HEK293 (cell line): ENCODE results near the gene PPIE.

Experiments
- CTCF ChIA-PET: fragments of 350-600 bp; formaldehyde crosslinking; extraction: SDS; loops from one replicate; lab custom pipeline; 2021; ENCODE audit warnings: antibody characterized with exemption; lab: Yijun Ruan, JAX
- POLR2A ChIA-PET: fragments of 300-600 bp; formaldehyde crosslinking; extraction: SDS; loops from one replicate; lab custom pipeline; 2020; ENCODE audit warnings: antibody characterized with exemption, inconsistent platforms; lab: Yijun Ruan, JAX
- H3K27ac ChIP-seq: fragments of 200-500 bp; sonication (Bioruptor generic); 2 replicates; pipeline ENCODE4 v1.5.1; 2014; ENCODE audit warnings: low read depth, low read length, control low read depth, inconsistent platforms; ENCODE audit errors: extremely low read depth
- H3K36me3 ChIP-seq, 2 experiments: fragments of 200-500 bp in 1 of 2; sonication (Bioruptor generic) in 1 of 2; 1 replicate in 1 of 2; 2 replicates in 1 of 2; pipeline ENCODE4 v1.5.1; 2014 to 2017; ENCODE audit warnings: inconsistent platforms in 2 of 2, low read length in 2 of 2; ENCODE audit not compliant: control insufficient read depth in 2 of 2, insufficient read depth in 1 of 2
- H3K4me1 ChIP-seq: fragments of 200-500 bp; sonication (Bioruptor generic); 2 replicates; pipeline ENCODE4 v1.5.1; 2014; ENCODE audit warnings: mild to moderate bottlenecking, low read length, inconsistent platforms; ENCODE audit not compliant: control insufficient read depth, insufficient read depth
- H3K4me3 ChIP-seq: 2 replicates; pipeline ENCODE4 v1.5.1; 2011; ENCODE audit warnings: low read depth, mild to moderate bottlenecking, control low read depth, low read length, moderate library complexity
- H3K9me3 ChIP-seq: fragments of 200-500 bp; sonication (Bioruptor generic); 2 replicates; pipeline ENCODE4 v1.5.1; 2014; ENCODE audit warnings: low read depth, low read length, inconsistent platforms; ENCODE audit not compliant: control insufficient read depth, insufficient read depth
- ATF2 ChIP-seq: fragments of 450-650 bp; formaldehyde crosslinking; IDR thresholded peaks from 2 replicates; pipeline ENCODE4 v1.5.1; 2016; ENCODE audit warnings: missing biosample characterization, missing genetic modification characterization, low read depth
- GLI2 ChIP-seq: fragments of 450-650 bp; formaldehyde crosslinking; IDR thresholded peaks from 2 replicates; pipeline ENCODE4; 2017; ENCODE audit warnings: missing biosample characterization, missing genetic modification characterization, low read depth, borderline replicate concordance
- GLIS2 ChIP-seq: fragments of 450-650 bp; formaldehyde crosslinking; IDR thresholded peaks from 2 replicates; pipeline ENCODE4 v1.5.1; 2016; ENCODE audit warnings: missing biosample characterization, missing genetic modification characterization
- HOXA7 ChIP-seq: sonication (generic); formaldehyde crosslinking; IDR thresholded peaks from 2 replicates; pipeline ENCODE4 v1.8.1; 2022; ENCODE audit warnings: missing genetic modification reagents, borderline replicate concordance
- HOXC10 ChIP-seq: sonication (generic); formaldehyde crosslinking; IDR thresholded peaks from 2 replicates; pipeline ENCODE4 v1.8.1; 2023; ENCODE audit warnings: mild to moderate bottlenecking, missing genetic modification reagents
- IKZF3 ChIP-seq: fragments of 450-650 bp; IDR thresholded peaks from 2 replicates; pipeline ENCODE4 v1.5.0; 2018; ENCODE audit warnings: missing biosample characterization, mild to moderate bottlenecking, missing genetic modification characterization, moderate library complexity
- MYNN ChIP-seq: fragments of 450-650 bp; formaldehyde crosslinking; IDR thresholded peaks from 2 replicates; pipeline ENCODE4 v1.5.1; 2016; ENCODE audit warnings: missing biosample characterization, missing genetic modification characterization, borderline replicate concordance
- PRDM4 ChIP-seq: fragments of 450-650 bp; formaldehyde crosslinking; IDR thresholded peaks from 2 replicates; pipeline ENCODE4 v1.5.1; 2017; ENCODE audit warnings: missing biosample characterization, missing genetic modification characterization
- TCF7L2 ChIP-seq: IDR thresholded peaks from 2 replicates; pipeline ENCODE4 v1.6.1; 2011; ENCODE audit warnings: low read depth, mild to moderate bottlenecking, inconsistent platforms, low read length, moderate library complexity, borderline replicate concordance
- ZBTB21 ChIP-seq: fragments of 450-650 bp; formaldehyde crosslinking; IDR thresholded peaks from 2 replicates; pipeline ENCODE4 v1.5.1; 2017; ENCODE audit warnings: missing biosample characterization, missing genetic modification characterization
- ZEB2 ChIP-seq: fragments of 450-650 bp; formaldehyde crosslinking; IDR thresholded peaks from 2 replicates; pipeline ENCODE4 v1.5.1; 2016; ENCODE audit warnings: missing biosample characterization, missing genetic modification characterization
- ZNF16 ChIP-seq: fragments of 450-650 bp; formaldehyde crosslinking; IDR thresholded peaks from 2 replicates; pipeline ENCODE4 v1.5.1; 2016; ENCODE audit warnings: low read depth, missing biosample characterization, missing genetic modification characterization
- ZNF223 ChIP-seq: fragments of 450-650 bp; formaldehyde crosslinking; IDR thresholded peaks from 2 replicates; pipeline ENCODE4 v1.5.1; 2016; ENCODE audit warnings: missing biosample characterization, missing genetic modification characterization
- ZNF24 ChIP-seq: fragments of 450-650 bp; formaldehyde crosslinking; IDR thresholded peaks from 2 replicates; pipeline ENCODE4 v1.5.1; 2016; ENCODE audit warnings: missing biosample characterization, missing genetic modification characterization
- ZNF248 ChIP-seq: fragments of 450-650 bp; formaldehyde crosslinking; IDR thresholded peaks from 2 replicates; pipeline ENCODE4 v1.5.1; 2017; ENCODE audit warnings: missing biosample characterization, missing genetic modification characterization
- ZNF266 ChIP-seq: fragments of 450-650 bp; formaldehyde crosslinking; IDR thresholded peaks from 2 replicates; pipeline ENCODE4 v1.5.1; 2016; ENCODE audit warnings: missing biosample characterization, missing genetic modification characterization, low read depth
- ZNF354C ChIP-seq: fragments of 450-650 bp; formaldehyde crosslinking; IDR thresholded peaks from 2 replicates; pipeline ENCODE4 v1.5.1; 2016; ENCODE audit warnings: missing biosample characterization, missing genetic modification characterization, low read depth, borderline replicate concordance
- ZNF394 ChIP-seq: fragments of 450-650 bp; formaldehyde crosslinking; IDR thresholded peaks from 2 replicates; pipeline ENCODE4 v1.5.1; 2016; ENCODE audit warnings: missing biosample characterization, missing genetic modification characterization, mild to moderate bottlenecking, moderate library complexity, borderline replicate concordance
- ZNF510 ChIP-seq: fragments of 450-650 bp; formaldehyde crosslinking; IDR thresholded peaks from 2 replicates; pipeline ENCODE4 v1.5.1; 2018; ENCODE audit warnings: mild to moderate bottlenecking, missing genetic modification characterization, missing biosample characterization; ENCODE audit not compliant: insufficient replicate concordance
- ZNF530 ChIP-seq: fragments of 450-650 bp; formaldehyde crosslinking; IDR thresholded peaks from 2 replicates; pipeline ENCODE4 v1.5.1; 2016; ENCODE audit warnings: low read depth, missing biosample characterization, missing genetic modification characterization
- ZNF610 ChIP-seq: fragments of 450-650 bp; formaldehyde crosslinking; IDR thresholded peaks from 2 replicates; pipeline ENCODE4 v1.5.1; 2016; ENCODE audit warnings: missing biosample characterization, missing genetic modification characterization, borderline replicate concordance
- ZNF677 ChIP-seq: fragments of 450-650 bp; IDR thresholded peaks from 2 replicates; pipeline ENCODE4 v1.5.0; 2018; ENCODE audit warnings: missing biosample characterization, mild to moderate bottlenecking, missing genetic modification characterization, moderate library complexity
- ZNF768 ChIP-seq: fragments of 450-650 bp; formaldehyde crosslinking; IDR thresholded peaks from 2 replicates; pipeline ENCODE4 v1.5.1; 2018; ENCODE audit warnings: missing biosample characterization, mild to moderate bottlenecking, missing genetic modification characterization
- ZNF792 ChIP-seq: fragments of 450-650 bp; formaldehyde crosslinking; IDR thresholded peaks from 2 replicates; pipeline ENCODE4 v1.5.1; 2016; ENCODE audit warnings: missing biosample characterization, missing genetic modification characterization
- ZSCAN30 ChIP-seq: fragments of 450-650 bp; IDR thresholded peaks from 2 replicates; pipeline ENCODE4 v1.5.1; 2018; ENCODE audit warnings: missing biosample characterization, mild to moderate bottlenecking, missing genetic modification characterization, moderate library complexity
- TF ChIP-seq, protein P1 (sequence below): fragments of 450-650 bp; formaldehyde crosslinking; IDR thresholded peaks from 2 replicates; pipeline ENCODE4 v1.5.1; 2016; ENCODE audit warnings: missing biosample characterization, missing genetic modification characterization
- TF ChIP-seq, protein P2 (sequence below): fragments of 450-650 bp; formaldehyde crosslinking; IDR thresholded peaks from 2 replicates; pipeline ENCODE4 v1.5.1; 2017; ENCODE audit warnings: missing biosample characterization, missing genetic modification characterization
- TF ChIP-seq, protein P3 (sequence below): fragments of 450-650 bp; IDR thresholded peaks from 2 replicates; pipeline ENCODE4 v1.5.1; 2018; ENCODE audit warnings: missing biosample characterization, missing genetic modification characterization
- TF ChIP-seq, protein P4 (sequence below): sonication (generic); formaldehyde crosslinking; IDR thresholded peaks from 2 replicates; pipeline ENCODE4 v1.8.1; 2022; ENCODE audit warnings: mild to moderate bottlenecking, moderate library complexity, missing genetic modification reagents

PPIE gene

GRCh38 chr1:39738622-39739366, at the start of gene PPIE:
Gene PPIE, plus strand, starts transcription at chr1:39738882. Its CDS starts 19 bp downstream, at chr1:39738901.
- Histone ChIP-seq H3K36me3 (peaks cover 22 to 40% of the 10 kb centered on the region in 2 experiments; a peak in 2 of 3 replicates), H3K4me3 (peak within 1 kb of the TSS; percentile 93), H3K27ac (peak within 1 kb of the TSS; percentile 56; the same call in 1 of the 2 replicates), H3K9me3 (no peaks in the 10 kb centered on the region), H3K4me1 (peaks cover 2% of the 10 kb centered on the region; the same call in 1 of the 2 replicates)
- CTCF ChIA-PET, result interaction anchor here (0.6 to 2.4 kb wide), 6 partner anchors 14 to 135 kb away, joined by 3 to 6 read pairs (median 4); no protein-coding TSS in a partner anchor
- POLR2A ChIA-PET, result interaction anchor here (0.6 to 1.9 kb wide), 22 partner anchors 10 to 790 kb away, joined by 3 to 12 read pairs (median 4); partner anchors contain the start of genes BMP8B, HPCAL4, MYCL and NDUFS5
- TF ChIP-seq ZNF510 (tag by site-specific recombination), result no peak
- TF ChIP-seq ZSCAN30 (tag by site-specific recombination), result no peak
- TF ChIP-seq ZNF24 (tag by site-specific recombination), result no peak
- TF ChIP-seq, protein P1, sequence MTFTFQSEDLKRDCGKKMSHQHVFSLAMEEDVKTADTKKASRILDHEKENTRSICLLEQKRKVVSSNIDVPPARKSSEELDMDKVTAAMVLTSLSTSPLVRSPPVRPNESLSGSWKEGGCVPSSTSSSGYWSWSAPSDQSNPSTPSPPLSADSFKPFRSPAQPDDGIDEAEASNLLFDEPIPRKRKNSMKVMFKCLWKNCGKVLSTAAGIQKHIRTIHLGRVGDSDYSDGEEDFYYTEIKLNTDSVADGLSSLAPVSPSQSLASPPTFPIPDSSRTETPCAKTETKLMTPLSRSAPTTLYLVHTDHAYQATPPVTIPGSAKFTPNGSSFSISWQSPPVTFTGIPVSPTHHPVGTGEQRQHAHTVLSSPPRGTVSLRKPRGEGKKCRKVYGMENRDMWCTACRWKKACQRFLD, result no peak
- TF ChIP-seq GLIS2 (tag by site-specific recombination), result peak; percentile 97
- no peak for TF ChIP-seq ZNF677 (tag by site-specific recombination)
- no peak for TF ChIP-seq IKZF3 (tag by site-specific recombination)
- TF ChIP-seq ZNF394 (tag by site-specific recombination), result no peak
- TF ChIP-seq PRDM4 (tag by site-specific recombination), result no peak
- TF ChIP-seq ZNF610 (tag by site-specific recombination), result no peak
- no peak for TF ChIP-seq GLI2 (tag by site-specific recombination)
- TF ChIP-seq ZNF16 (tag by site-specific recombination), result no peak
- no peak for TF ChIP-seq ZNF530 (tag by site-specific recombination)
- TF ChIP-seq HOXA7, result no peak
- no peak for TF ChIP-seq TCF7L2
- no peak for TF ChIP-seq HOXC10 (CRISPR knock-in tag)
- no peak for TF ChIP-seq MYNN (tag by site-specific recombination)
- TF ChIP-seq, protein P2, sequence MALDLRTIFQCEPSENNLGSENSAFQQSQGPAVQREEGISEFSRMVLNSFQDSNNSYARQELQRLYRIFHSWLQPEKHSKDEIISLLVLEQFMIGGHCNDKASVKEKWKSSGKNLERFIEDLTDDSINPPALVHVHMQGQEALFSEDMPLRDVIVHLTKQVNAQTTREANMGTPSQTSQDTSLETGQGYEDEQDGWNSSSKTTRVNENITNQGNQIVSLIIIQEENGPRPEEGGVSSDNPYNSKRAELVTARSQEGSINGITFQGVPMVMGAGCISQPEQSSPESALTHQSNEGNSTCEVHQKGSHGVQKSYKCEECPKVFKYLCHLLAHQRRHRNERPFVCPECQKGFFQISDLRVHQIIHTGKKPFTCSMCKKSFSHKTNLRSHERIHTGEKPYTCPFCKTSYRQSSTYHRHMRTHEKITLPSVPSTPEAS (tag by site-specific recombination), result no peak
- TF ChIP-seq, protein P3, sequence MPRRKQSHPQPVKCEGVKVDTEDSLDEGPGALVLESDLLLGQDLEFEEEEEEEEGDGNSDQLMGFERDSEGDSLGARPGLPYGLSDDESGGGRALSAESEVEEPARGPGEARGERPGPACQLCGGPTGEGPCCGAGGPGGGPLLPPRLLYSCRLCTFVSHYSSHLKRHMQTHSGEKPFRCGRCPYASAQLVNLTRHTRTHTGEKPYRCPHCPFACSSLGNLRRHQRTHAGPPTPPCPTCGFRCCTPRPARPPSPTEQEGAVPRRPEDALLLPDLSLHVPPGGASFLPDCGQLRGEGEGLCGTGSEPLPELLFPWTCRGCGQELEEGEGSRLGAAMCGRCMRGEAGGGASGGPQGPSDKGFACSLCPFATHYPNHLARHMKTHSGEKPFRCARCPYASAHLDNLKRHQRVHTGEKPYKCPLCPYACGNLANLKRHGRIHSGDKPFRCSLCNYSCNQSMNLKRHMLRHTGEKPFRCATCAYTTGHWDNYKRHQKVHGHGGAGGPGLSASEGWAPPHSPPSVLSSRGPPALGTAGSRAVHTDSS (tag by site-specific recombination), result no peak
- TF ChIP-seq ZNF354C, result no peak
- no peak for TF ChIP-seq ZNF768 (tag by site-specific recombination)
- no peak for TF ChIP-seq ZNF223 (tag by site-specific recombination)
- TF ChIP-seq ZNF792, result no peak
- TF ChIP-seq ZEB2 (tag by site-specific recombination), result no peak
- TF ChIP-seq, protein P4, sequence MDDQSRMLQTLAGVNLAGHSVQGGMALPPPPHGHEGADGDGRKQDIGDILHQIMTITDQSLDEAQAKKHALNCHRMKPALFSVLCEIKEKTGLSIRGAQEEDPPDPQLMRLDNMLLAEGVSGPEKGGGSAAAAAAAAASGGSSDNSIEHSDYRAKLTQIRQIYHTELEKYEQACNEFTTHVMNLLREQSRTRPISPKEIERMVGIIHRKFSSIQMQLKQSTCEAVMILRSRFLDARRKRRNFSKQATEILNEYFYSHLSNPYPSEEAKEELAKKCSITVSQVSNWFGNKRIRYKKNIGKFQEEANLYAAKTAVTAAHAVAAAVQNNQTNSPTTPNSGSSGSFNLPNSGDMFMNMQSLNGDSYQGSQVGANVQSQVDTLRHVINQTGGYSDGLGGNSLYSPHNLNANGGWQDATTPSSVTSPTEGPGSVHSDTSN, result no peak
- no peak for TF ChIP-seq ZNF266 (tag by site-specific recombination)
- no peak for TF ChIP-seq ZBTB21 (tag by site-specific recombination)
- TF ChIP-seq ATF2 (tag by site-specific recombination), result no peak
- TF ChIP-seq ZNF248 (tag by site-specific recombination), result no peak
